OCI-LY3 (cell line): ENCODE measurements around the gene CCNB1.

Experiments used
- H2AFZ ChIP-seq: fragments of 200-600, 300-600 bp; shearing (Covaris generic); 2 replicates; pipeline ENCODE4 v1.6.0; 2014; ENCODE audit warnings: antibody characterized with exemption, low read depth, low read length
- H3K27ac ChIP-seq: fragments of 200-600, 300-600 bp; sonication (generic); 2 replicates; pipeline ENCODE4 v1.5.1; 2014; ENCODE audit warnings: mild to moderate bottlenecking, low read length, moderate library complexity, mixed read lengths
- H3K27me3 ChIP-seq: fragments of 200-600, 300-600 bp; sonication (generic); 2 replicates; pipeline ENCODE4 v1.6.1; 2014; ENCODE audit warnings: low read depth, low read length, mixed read lengths
- H3K36me3 ChIP-seq: fragments of 200-600, 300-600 bp; sonication (generic); replicated peaks from 2 replicates; pipeline ENCODE3; 2014; ENCODE audit warnings: low read depth, low read length, mixed read lengths
- H3K4me1 ChIP-seq: fragments of 300-600, 200-600 bp; sonication (generic); 2 replicates; pipeline ENCODE4 v1.6.1; 2014; ENCODE audit warnings: low read length, mixed read lengths
- H3K4me2 ChIP-seq: fragments of 200-600, 300-600 bp; sonication (generic); 2 replicates; pipeline ENCODE4 v1.6.1; 2014; ENCODE audit warnings: low read length, mixed read lengths
- H3K4me3 ChIP-seq: fragments of 300-600, 200-600 bp; sonication (generic); 2 replicates; pipeline ENCODE4 v1.5.1; 2014; ENCODE audit warnings: antibody characterized with exemption, mild to moderate bottlenecking, low read length, moderate library complexity
- H3K79me2 ChIP-seq: fragments of 300-600, 200-600 bp; shearing (Covaris generic); 2 replicates; pipeline ENCODE4 v1.6.1; 2014; ENCODE audit warnings: mild to moderate bottlenecking, low read length, mixed read lengths
- H3K9ac ChIP-seq: fragments of 300-600, 200-600 bp; shearing (Covaris generic); 2 replicates; pipeline ENCODE4 v1.6.0; 2014; ENCODE audit warnings: mild to moderate bottlenecking, low read length, moderate library complexity
- H3K9me3 ChIP-seq: fragments of 200-600, 300-600 bp; shearing (Covaris generic); 2 replicates; pipeline ENCODE4 v1.6.1; 2014; ENCODE audit warnings: low read length, mixed read lengths; ENCODE audit not compliant: insufficient read depth
- H4K20me1 ChIP-seq: fragments of 200-600, 300-600 bp; sonication (generic); 2 replicates; pipeline ENCODE4 v1.6.1; 2016; ENCODE audit warnings: low read length, mixed read lengths; ENCODE audit not compliant: insufficient read depth
- EZH2phosphoT487 ChIP-seq: fragments of 200-600 bp; shearing (Covaris generic); IDR thresholded peaks from 2 replicates; pipeline ENCODE4 v1.6.1; 2018; ENCODE audit warnings: antibody characterized with exemption, mixed run types, low read depth
- TF ChIP-seq, protein P1 (sequence below): fragments of 200-600, 300-600 bp; sonication (generic); IDR thresholded peaks from 2 replicates; pipeline ENCODE4 v1.5.1; 2014; ENCODE audit warnings: antibody characterized with exemption, low read length, low read depth

CCNB1 gene

DNA sequence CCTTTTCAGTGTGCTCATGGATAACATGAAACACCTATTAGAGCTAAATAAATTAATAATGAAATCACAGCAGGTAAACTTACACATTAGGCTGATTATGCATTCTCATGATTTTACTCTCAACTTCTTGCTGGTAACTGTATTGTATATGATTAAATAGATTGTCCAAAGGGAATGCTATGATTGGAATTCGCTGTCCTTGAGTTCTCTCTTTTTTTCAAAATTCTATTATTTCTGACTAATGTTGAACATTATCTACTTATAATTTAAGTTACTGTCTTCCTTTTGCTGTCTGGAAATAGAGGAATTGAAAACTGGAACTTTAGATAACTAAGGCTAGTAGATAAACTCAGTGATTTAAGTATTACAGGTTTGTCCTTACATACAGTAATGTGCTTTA is 35.5 kb downstream of the CCNB1 start:
- Histone ChIP-seq H3K79me2 (no peaks in the 10 kb centered on the region), H4K20me1 (no peaks in the 10 kb centered on the region), H3K4me2 (no peak overlapping the region), H3K9me3 (no peaks in the 10 kb centered on the region), H2AFZ (no peak overlapping the region), H3K4me1 (no peaks in the 10 kb centered on the region), H3K4me3 (no peak overlapping the region), H3K27ac (no peak overlapping the region), H3K9ac (no peak overlapping the region), H3K36me3 (peaks cover 3% of the 10 kb centered on the region), H3K27me3 (no peaks in the 10 kb centered on the region)
- TF ChIP-seq EZH2phosphoT487, result no peak
- TF ChIP-seq, protein P1, sequence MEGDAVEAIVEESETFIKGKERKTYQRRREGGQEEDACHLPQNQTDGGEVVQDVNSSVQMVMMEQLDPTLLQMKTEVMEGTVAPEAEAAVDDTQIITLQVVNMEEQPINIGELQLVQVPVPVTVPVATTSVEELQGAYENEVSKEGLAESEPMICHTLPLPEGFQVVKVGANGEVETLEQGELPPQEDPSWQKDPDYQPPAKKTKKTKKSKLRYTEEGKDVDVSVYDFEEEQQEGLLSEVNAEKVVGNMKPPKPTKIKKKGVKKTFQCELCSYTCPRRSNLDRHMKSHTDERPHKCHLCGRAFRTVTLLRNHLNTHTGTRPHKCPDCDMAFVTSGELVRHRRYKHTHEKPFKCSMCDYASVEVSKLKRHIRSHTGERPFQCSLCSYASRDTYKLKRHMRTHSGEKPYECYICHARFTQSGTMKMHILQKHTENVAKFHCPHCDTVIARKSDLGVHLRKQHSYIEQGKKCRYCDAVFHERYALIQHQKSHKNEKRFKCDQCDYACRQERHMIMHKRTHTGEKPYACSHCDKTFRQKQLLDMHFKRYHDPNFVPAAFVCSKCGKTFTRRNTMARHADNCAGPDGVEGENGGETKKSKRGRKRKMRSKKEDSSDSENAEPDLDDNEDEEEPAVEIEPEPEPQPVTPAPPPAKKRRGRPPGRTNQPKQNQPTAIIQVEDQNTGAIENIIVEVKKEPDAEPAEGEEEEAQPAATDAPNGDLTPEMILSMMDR, result no peak

DNA sequence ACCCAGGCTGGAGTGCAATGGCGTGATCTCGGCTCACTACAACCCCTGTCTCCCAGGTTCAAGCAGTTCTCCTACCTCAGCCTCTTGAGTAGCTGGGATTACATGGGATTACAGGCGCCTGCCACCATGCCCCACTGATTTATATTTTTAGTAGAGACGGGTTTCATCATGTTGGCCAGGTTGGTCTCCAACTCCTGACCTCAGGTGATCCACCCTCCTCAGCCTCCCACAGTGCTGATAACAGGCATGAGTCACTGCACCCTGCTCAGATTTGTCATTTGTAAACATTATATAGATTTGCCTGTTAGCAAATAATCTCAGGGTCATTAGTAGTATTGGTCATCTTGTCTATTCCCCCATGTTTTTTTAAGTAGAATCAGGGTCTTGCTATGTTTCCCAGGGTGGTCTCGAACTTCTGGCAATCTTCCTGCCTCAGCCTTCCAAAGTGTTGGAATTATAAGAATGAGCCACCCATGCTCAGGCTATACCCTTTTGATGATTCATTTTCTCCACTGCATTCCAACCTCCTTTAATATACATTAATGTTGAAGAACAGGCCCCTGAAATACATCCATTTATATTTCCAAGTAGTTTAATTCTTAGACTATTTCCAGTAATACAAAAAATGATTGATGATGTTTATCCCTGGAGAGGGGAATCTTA is 39.7 kb downstream of the CCNB1 start:
- Histone ChIP-seq H3K9me3 (no peaks in the 10 kb centered on the region), H3K4me2 (no peak overlapping the region), H3K9ac (no peak overlapping the region), H3K27ac (no peak overlapping the region), H4K20me1 (no peaks in the 10 kb centered on the region), H3K4me3 (no peak overlapping the region), H3K79me2 (no peaks in the 10 kb centered on the region), H3K4me1 (no peaks in the 10 kb centered on the region), H3K27me3 (no peaks in the 10 kb centered on the region), H2AFZ (no peak overlapping the region), H3K36me3 (no peaks in the 10 kb centered on the region)
- TF ChIP-seq EZH2phosphoT487, result no peak
- TF ChIP-seq, protein P1, result no peak

GRCh38 chr5:69209602-69210001 is 42.7 kb downstream of the CCNB1 start:
- Histone ChIP-seq H3K36me3 (no peaks in the 10 kb centered on the region), H3K27ac (no peak overlapping the region), H2AFZ (no peak overlapping the region)

GRCh38 chr5:69211200-69211599 is 44.2 kb downstream of the CCNB1 start:
- H3K4me3 ChIP-seq, result no peak overlapping the region
- H3K27ac ChIP-seq, result no peak overlapping the region
- H3K9ac ChIP-seq, result no peak overlapping the region
- TF ChIP-seq, protein P1, result no peak
- TF ChIP-seq EZH2phosphoT487, result no peak
- H3K4me1 ChIP-seq, result no peaks in the 10 kb centered on the region
- no peak overlapping the region for H3K4me2 ChIP-seq
- H3K79me2 ChIP-seq, result no peaks in the 10 kb centered on the region
- H3K27me3 ChIP-seq, result no peaks in the 10 kb centered on the region
- no peaks in the 10 kb centered on the region for H3K36me3 ChIP-seq
- H4K20me1 ChIP-seq, result no peaks in the 10 kb centered on the region
- H2AFZ ChIP-seq, result no peak overlapping the region
- H3K9me3 ChIP-seq, result no peaks in the 10 kb centered on the region

More at GRCh38 chr5:69209602-69210001, 42.7 kb downstream of the CCNB1 start:
- H3K9ac ChIP-seq, result no peak overlapping the region
- no peaks in the 10 kb centered on the region for H3K27me3 ChIP-seq
- H3K79me2 ChIP-seq, result no peaks in the 10 kb centered on the region
- H3K9me3 ChIP-seq, result no peaks in the 10 kb centered on the region
- no peaks in the 10 kb centered on the region for H3K4me1 ChIP-seq
- no peak for TF ChIP-seq EZH2phosphoT487
- TF ChIP-seq, protein P1, result no peak
- no peak overlapping the region for H3K4me3 ChIP-seq
- no peak overlapping the region for H3K4me2 ChIP-seq
- no peaks in the 10 kb centered on the region for H4K20me1 ChIP-seq
